HepG2 (cell line): ENCODE data around the gene EPHA2. TPM values are rescaled to one million over a fixed set of nuclear protein-coding genes. Genes with fewer than 3 reads are reported as not detected.

ENCODE experiments used
- BRD4 ChIP-seq: sonication (generic); formaldehyde crosslinking; IDR thresholded peaks from 2 replicates; pipeline ENCODE4 v1.4.0; 2020; ENCODE audit warnings: missing genetic modification reagents
- CENPX ChIP-seq: sonication (generic); formaldehyde crosslinking; IDR thresholded peaks from 2 replicates; pipeline ENCODE4 v1.9.0; 2021; ENCODE audit warnings: mild to moderate bottlenecking, missing genetic modification reagents, moderate library complexity
- DR1 ChIP-seq: sonication (generic); formaldehyde crosslinking; IDR thresholded peaks from 2 replicates; pipeline ENCODE4 v1.8.0; 2021; ENCODE audit warnings: mild to moderate bottlenecking, missing genetic modification reagents, inconsistent platforms
- DZIP1 ChIP-seq: sonication (generic); formaldehyde crosslinking; IDR thresholded peaks from 2 replicates; pipeline ENCODE4 v1.5.0; 2020; ENCODE audit warnings: mild to moderate bottlenecking, missing genetic modification reagents
- ESRRA ChIP-seq: sonication (generic); formaldehyde crosslinking; IDR thresholded peaks from 2 replicates; pipeline ENCODE4 v1.5.1; 2020; ENCODE audit warnings: mild to moderate bottlenecking, low read depth, missing genetic modification reagents
- FOXM1 ChIP-seq: sonication (generic); formaldehyde crosslinking; IDR thresholded peaks from 2 replicates; pipeline ENCODE4 v1.5.0; 2020; ENCODE audit warnings: missing genetic modification reagents
- HNRNPL ChIP-seq: fragments of 200-400 bp; formaldehyde crosslinking; IDR thresholded peaks from 2 replicates; pipeline ENCODE4 v1.6.1; 2017; ENCODE audit warnings: mild to moderate bottlenecking, low read depth, low read length
- KDM3A ChIP-seq: IDR thresholded peaks from 2 replicates; pipeline ENCODE4 v1.6.1; 2018; ENCODE audit warnings: low read depth, missing compliant biosample characterization
- MBD4 ChIP-seq: IDR thresholded peaks from 2 replicates; pipeline ENCODE4 v1.6.1; 2012; ENCODE audit warnings: low read length, inconsistent platforms, borderline replicate concordance
- REL ChIP-seq: sonication (generic); formaldehyde crosslinking; conservative IDR thresholded peaks from 2 replicates; pipeline ENCODE4 v1.8.0; 2022; ENCODE audit warnings: mild to moderate bottlenecking, missing genetic modification reagents, moderate library complexity
- TFDP1 ChIP-seq: IDR thresholded peaks from 2 replicates; pipeline ENCODE4 v1.6.1; 2016; ENCODE audit warnings: missing compliant biosample characterization, missing genetic modification reagents, borderline replicate concordance
- ZNF367 ChIP-seq: sonication (generic); formaldehyde crosslinking; IDR thresholded peaks from 2 replicates; pipeline ENCODE4 v1.4.0; 2020; ENCODE audit warnings: missing genetic modification reagents, borderline replicate concordance
- ZNF614 ChIP-seq: IDR thresholded peaks from 2 replicates; pipeline ENCODE4 v1.6.1; 2018; ENCODE audit warnings: missing biosample characterization, missing genetic modification reagents, inconsistent platforms, borderline replicate concordance
- ZSCAN22 ChIP-seq: sonication (generic); formaldehyde crosslinking; IDR thresholded peaks from 2 replicates; pipeline ENCODE4 v1.4.0; 2020; ENCODE audit warnings: mild to moderate bottlenecking, missing genetic modification reagents
- polyA plus RNA-seq, 8 experiments: library from polyadenylated mRNA; depleted of rRNA in 3 of 8; stranded (reverse) in 7 of 8; unstranded in 1 of 8; fragments of >200 nt; fragmentation: Illumina TruSeq in 4 of 8; extraction: Trizol in 4 of 8; gene quantifications; 2 replicates each; pipeline versions ENCODE4 v1.2.1 to v1.2.3, GENCODE V29; 2011 to 2016; ENCODE audit warnings: low read depth in 4 of 8, missing spikeins in 1 of 8, mixed read lengths in 1 of 8; ENCODE audit not compliant: insufficient read depth in 1 of 8
- total RNA-seq, 5 experiments: library from RNA; depleted of rRNA; stranded (reverse); fragments of >200 nt; fragmentation: Illumina TruSeq; extraction: Trizol; gene quantifications; 2 replicates each; pipeline ENCODE4 v1.2.3, GENCODE V29; 2016; ENCODE audit warnings: low read depth in 1 of 5
- TF ChIP-seq, protein P1 (sequence below): sonication (generic); formaldehyde crosslinking; IDR thresholded peaks from 2 replicates; pipeline ENCODE4 v1.5.0; 2020; ENCODE audit warnings: mild to moderate bottlenecking, missing genetic modification reagents
- TF ChIP-seq, protein P2 (sequence below): sonication (generic); formaldehyde crosslinking; IDR thresholded peaks from 2 replicates; pipeline ENCODE4 v1.4.0; 2020; ENCODE audit warnings: mild to moderate bottlenecking, missing genetic modification reagents

The EPHA2 gene
- total and polyA plus RNA-seq, 2 of the 13 experiments (the other 11 are each of a cell fraction or from before 2014, with no cell fraction given) = 33.6 to 53.6 TPM

- TF ChIP-seq TFDP1 (CRISPR knock-in tag) (no peak), KDM3A (CRISPR knock-in tag) (peak; percentile 93), BRD4 (peak; percentile 29; the same call in 1 of the 2 replicates), ZNF614 (no peak), HNRNPL (peak; percentile 95), DR1 (no peak), ZNF367 (CRISPR knock-in tag) (no peak), ZSCAN22 (no peak), REL (no peak), MBD4 (no peak), CENPX (CRISPR knock-in tag) (no peak), ESRRA (peak; percentile 72; the same call in 1 of the 2 replicates), FOXM1 (CRISPR knock-in tag) (no peak), DZIP1 (CRISPR knock-in tag) (no peak)
- TF ChIP-seq, protein P1, sequence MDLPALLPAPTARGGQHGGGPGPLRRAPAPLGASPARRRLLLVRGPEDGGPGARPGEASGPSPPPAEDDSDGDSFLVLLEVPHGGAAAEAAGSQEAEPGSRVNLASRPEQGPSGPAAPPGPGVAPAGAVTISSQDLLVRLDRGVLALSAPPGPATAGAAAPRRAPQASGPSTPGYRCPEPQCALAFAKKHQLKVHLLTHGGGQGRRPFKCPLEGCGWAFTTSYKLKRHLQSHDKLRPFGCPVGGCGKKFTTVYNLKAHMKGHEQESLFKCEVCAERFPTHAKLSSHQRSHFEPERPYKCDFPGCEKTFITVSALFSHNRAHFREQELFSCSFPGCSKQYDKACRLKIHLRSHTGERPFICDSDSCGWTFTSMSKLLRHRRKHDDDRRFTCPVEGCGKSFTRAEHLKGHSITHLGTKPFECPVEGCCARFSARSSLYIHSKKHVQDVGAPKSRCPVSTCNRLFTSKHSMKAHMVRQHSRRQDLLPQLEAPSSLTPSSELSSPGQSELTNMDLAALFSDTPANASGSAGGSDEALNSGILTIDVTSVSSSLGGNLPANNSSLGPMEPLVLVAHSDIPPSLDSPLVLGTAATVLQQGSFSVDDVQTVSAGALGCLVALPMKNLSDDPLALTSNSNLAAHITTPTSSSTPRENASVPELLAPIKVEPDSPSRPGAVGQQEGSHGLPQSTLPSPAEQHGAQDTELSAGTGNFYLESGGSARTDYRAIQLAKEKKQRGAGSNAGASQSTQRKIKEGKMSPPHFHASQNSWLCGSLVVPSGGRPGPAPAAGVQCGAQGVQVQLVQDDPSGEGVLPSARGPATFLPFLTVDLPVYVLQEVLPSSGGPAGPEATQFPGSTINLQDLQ = no peak
- TF ChIP-seq, protein P2, sequence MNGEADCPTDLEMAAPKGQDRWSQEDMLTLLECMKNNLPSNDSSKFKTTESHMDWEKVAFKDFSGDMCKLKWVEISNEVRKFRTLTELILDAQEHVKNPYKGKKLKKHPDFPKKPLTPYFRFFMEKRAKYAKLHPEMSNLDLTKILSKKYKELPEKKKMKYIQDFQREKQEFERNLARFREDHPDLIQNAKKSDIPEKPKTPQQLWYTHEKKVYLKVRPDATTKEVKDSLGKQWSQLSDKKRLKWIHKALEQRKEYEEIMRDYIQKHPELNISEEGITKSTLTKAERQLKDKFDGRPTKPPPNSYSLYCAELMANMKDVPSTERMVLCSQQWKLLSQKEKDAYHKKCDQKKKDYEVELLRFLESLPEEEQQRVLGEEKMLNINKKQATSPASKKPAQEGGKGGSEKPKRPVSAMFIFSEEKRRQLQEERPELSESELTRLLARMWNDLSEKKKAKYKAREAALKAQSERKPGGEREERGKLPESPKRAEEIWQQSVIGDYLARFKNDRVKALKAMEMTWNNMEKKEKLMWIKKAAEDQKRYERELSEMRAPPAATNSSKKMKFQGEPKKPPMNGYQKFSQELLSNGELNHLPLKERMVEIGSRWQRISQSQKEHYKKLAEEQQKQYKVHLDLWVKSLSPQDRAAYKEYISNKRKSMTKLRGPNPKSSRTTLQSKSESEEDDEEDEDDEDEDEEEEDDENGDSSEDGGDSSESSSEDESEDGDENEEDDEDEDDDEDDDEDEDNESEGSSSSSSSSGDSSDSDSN (CRISPR knock-in tag) = peak; percentile 72
Observed at GRCh38 chr1:16181887-16182719, 26.2 kb upstream of the EPHA2 start (continued).
